CD14-positive monocyte (primary cell): ENCODE results near the gene CIB1. TPM values are rescaled to one million over a fixed set of nuclear protein-coding genes. Genes with fewer than 3 reads are reported as not detected.

ENCODE experiments used
- DNase-seq, 3 donors: peaks; one replicate each; pipeline ENCODE4 v3.0.0-alpha.2; 2011 to 2022
- H2AFZ ChIP-seq: 2 replicates; pipeline ENCODE4 v1.6.0; 2012; ENCODE audit warnings: mild to moderate bottlenecking, low read depth, low read length, inconsistent platforms; ENCODE audit not compliant: insufficient read depth, poor library complexity, severe bottlenecking
- H3K27ac ChIP-seq, 2 donors: 1 replicate in 1 of 2; 2 replicates in 1 of 2; pipeline ENCODE4 v1.5.1; 2012 to 2013; ENCODE audit warnings: low read length in 2 of 2, control low read depth in 1 of 2, inconsistent platforms in 1 of 2, low read depth in 1 of 2, mild to moderate bottlenecking in 1 of 2
- H3K27me3 ChIP-seq, 2 donors: one replicate each; pipeline versions ENCODE4 v1.6.0 to v1.6.1; 2011 to 2013; ENCODE audit warnings: low read length in 2 of 2; ENCODE audit not compliant: control insufficient read depth in 2 of 2, insufficient read depth in 2 of 2
- H3K36me3 ChIP-seq, 2 donors: replicated peaks in 1 of 2; 1 replicate in 1 of 2; 2 replicates in 1 of 2; pipeline versions ENCODE4 v1.5.1 to v1.6.1; 2012 to 2013; ENCODE audit warnings: low read length in 2 of 2, control low read depth in 1 of 2, inconsistent platforms in 1 of 2, mild to moderate bottlenecking in 1 of 2; ENCODE audit not compliant: insufficient read depth in 2 of 2, control insufficient read depth in 1 of 2
- H3K4me1 ChIP-seq, 2 donors: 1 replicate in 1 of 2; 2 replicates in 1 of 2; pipeline versions ENCODE4 v1.5.1 to v1.6.1; 2012 to 2013; ENCODE audit warnings: low read length in 2 of 2, control low read depth in 1 of 2, inconsistent platforms in 1 of 2, mild to moderate bottlenecking in 1 of 2, moderate library complexity in 1 of 2; ENCODE audit not compliant: insufficient read depth in 2 of 2, control insufficient read depth in 1 of 2
- H3K4me2 ChIP-seq: replicated peaks from 2 replicates; pipeline ENCODE3; 2012; ENCODE audit warnings: low read length, moderate library complexity, mild to moderate bottlenecking; ENCODE audit not compliant: poor library complexity, severe bottlenecking; ENCODE audit errors: extremely low read depth
- H3K4me3 ChIP-seq, 3 experiments: fragments of 200-600 bp in 1 of 3; sonication (generic) in 1 of 3; replicated peaks in 1 of 3; 1 replicate in 2 of 3; 2 replicates in 1 of 3; pipeline ENCODE4 v1.5.1; 2011 to 2013; ENCODE audit warnings: low read length in 3 of 3, mild to moderate bottlenecking in 3 of 3, control low read depth in 2 of 3, low read depth in 2 of 3, inconsistent platforms in 1 of 3, moderate library complexity in 1 of 3
- H3K79me2 ChIP-seq: 2 replicates; pipeline ENCODE4 v1.6.0; 2012; ENCODE audit warnings: mild to moderate bottlenecking, control low read depth, inconsistent platforms, low read length, moderate library complexity; ENCODE audit not compliant: insufficient read depth
- H3K9ac ChIP-seq: 2 replicates; pipeline ENCODE4 v1.6.0; 2017; ENCODE audit warnings: low read length, mild to moderate bottlenecking; ENCODE audit not compliant: insufficient read depth, poor library complexity, severe bottlenecking
- H3K9me3 ChIP-seq, 2 donors: replicated peaks in 1 of 2; 1 replicate in 1 of 2; 2 replicates in 1 of 2; pipeline versions ENCODE4 v1.5.1 to v1.6.1; 2012 to 2013; ENCODE audit warnings: low read length in 2 of 2, control low read depth in 1 of 2; ENCODE audit not compliant: control insufficient read depth in 1 of 2, insufficient read depth in 1 of 2
- H4K20me1 ChIP-seq: 2 replicates; pipeline ENCODE4 v1.6.0; 2012; ENCODE audit warnings: mild to moderate bottlenecking, low read length, control low read depth, moderate library complexity; ENCODE audit not compliant: insufficient read depth
- H3K27ac Mint-ChIP-seq, 7 donors: one replicate each; pipeline ENCODE4 v1.8.0; 2020; ENCODE audit warnings: mild to moderate bottlenecking in 7 of 7, mixed read lengths in 7 of 7, moderate library complexity in 6 of 7, inconsistent platforms in 2 of 7
- H3K27me3 Mint-ChIP-seq, 3 donors: one replicate each; pipeline ENCODE4 v1.8.0; 2021 to 2022; ENCODE audit warnings: low read depth in 3 of 3, mild to moderate bottlenecking in 3 of 3, mixed read lengths in 3 of 3, moderate library complexity in 3 of 3, inconsistent platforms in 1 of 3
- H3K36me3 Mint-ChIP-seq, 2 donors: one replicate each; pipeline ENCODE4 v1.8.0; 2020; ENCODE audit warnings: mixed read lengths in 2 of 2, inconsistent platforms in 1 of 2, mild to moderate bottlenecking in 1 of 2
- H3K4me1 Mint-ChIP-seq: one replicate; pipeline ENCODE4 v1.8.0; 2020; ENCODE audit warnings: mild to moderate bottlenecking, mixed read lengths
- H3K4me3 Mint-ChIP-seq, 2 donors: one replicate each; pipeline ENCODE4 v1.8.0; 2020; ENCODE audit warnings: mild to moderate bottlenecking in 2 of 2, mixed read lengths in 2 of 2, moderate library complexity in 1 of 2
- H3K9me3 Mint-ChIP-seq, 7 donors: one replicate each; pipeline ENCODE4 v1.8.0; 2020 to 2022; ENCODE audit warnings: mixed read lengths in 7 of 7, mild to moderate bottlenecking in 6 of 7, moderate library complexity in 6 of 7, inconsistent platforms in 2 of 7
- CTCF ChIP-seq: fragments of 200-600 bp; IDR thresholded peaks from one replicate; pipeline ENCODE4 v1.8.0; 2022; ENCODE audit warnings: antibody characterized with exemption, mild to moderate bottlenecking
- WGBS: methylation state at CpG from one replicate; pipeline ENCODE4 v1.1.5; 2013; ENCODE audit warnings: missing lambda C conversion rate; ENCODE audit not compliant: insufficient coverage; 5-methylcytosine and 5-hydroxymethylcytosine counted together
- intact Hi-C, 2 donors: fragments of 100-400 bp; cut with micrococcal nuclease; formaldehyde crosslinking; loops; one replicate each; pipeline versions ENCODE4 v1.15.0 to v1.15.1; 2023
- polyA plus RNA-seq, 3 donors: library from polyadenylated mRNA; depleted of rRNA in 1 of 3; unstranded in 2 of 3; stranded (reverse) in 1 of 3; fragments of 300-500 nt in 2 of 3; fragments of >200 nt in 1 of 3; fragmentation: Illumina TruSeq in 2 of 3; gene quantifications; 1 replicate in 2 of 3; 2 replicates in 1 of 3; pipeline ENCODE4 v1.2.3, GENCODE V29; 2012 to 2021

The CIB1 gene
- polyA plus RNA-seq, 3 donors, result 77.5 to 197 (median 169) TPM

GRCh38 chr15:90202929-90203328, 30.8 kb downstream of the CIB1 start:
- TF ChIP-seq CTCF, result no peak
- no peak overlapping the region for H3K4me2 ChIP-seq
- H3K27ac ChIP-seq, result no peak overlapping the region
- Mint-ChIP-seq H3K4me3 (peak overlapping the region in 1 of 2 donors; percentile 80), H3K27ac (peak overlapping the region in 1 of 7 donors; percentile 8), H3K4me1 (peaks cover 69% of the 10 kb centered on the region), H3K36me3 (peaks cover 48 to 62% of the 10 kb centered on the region in 2 donors), H3K9me3 (peaks cover 0 to 2% (median 0%) of the 10 kb centered on the region in 7 donors), H3K27me3 (peaks cover 3 to 9% (median 6%) of the 10 kb centered on the region in 3 donors)
- intact Hi-C loops, result no loop called here
- H3K36me3 ChIP-seq, result peaks cover 29 to 37% of the 10 kb centered on the region in 2 donors
- H2AFZ ChIP-seq, result no peak overlapping the region
- H3K4me1 ChIP-seq, result peaks cover 34 to 72% of the 10 kb centered on the region in 2 donors
- H3K27me3 ChIP-seq, result peaks cover 0 to 5% of the 10 kb centered on the region in 2 donors
- peaks cover 92% of the 10 kb centered on the region for H3K79me2 ChIP-seq
- H3K9ac ChIP-seq, result no peak overlapping the region
- WGBS, result 94% methylated on average over 4 of the region's 4 CpGs
- no peak for DNase-seq
- H3K9me3 ChIP-seq, result no peaks in the 10 kb centered on the region
- no peak overlapping the region for H3K4me3 ChIP-seq
- H4K20me1 ChIP-seq, result peaks cover 99% of the 10 kb centered on the region

- H3K27me3 Mint-ChIP-seq, result peaks cover 3 to 9% (median 6%) of the 10 kb centered on the region in 3 donors
- H3K27ac ChIP-seq, result peak overlapping the region in 1 of 2 donors; percentile 63
- peaks cover 96% of the 10 kb centered on the region for H4K20me1 ChIP-seq
- H3K79me2 ChIP-seq, result peaks cover 89% of the 10 kb centered on the region
- intact Hi-C loops, result no loop called here
- WGBS, result 19% methylated on average over 24 of the region's 25 CpGs
- H3K36me3 Mint-ChIP-seq, result peaks cover 40 to 55% of the 10 kb centered on the region in 2 donors
- H3K27me3 ChIP-seq, result peaks cover 0 to 5% of the 10 kb centered on the region in 2 donors
- peak overlapping the region; percentile 80 for H2AFZ ChIP-seq
- H3K4me1 ChIP-seq, result peaks cover 34 to 71% of the 10 kb centered on the region in 2 donors
- DNase-seq, result no peak
- H3K4me3 ChIP-seq, result peak overlapping the region; percentile 49 to 82 (median 52)
- peaks cover 21 to 28% of the 10 kb centered on the region in 2 donors for H3K36me3 ChIP-seq
- H3K9ac ChIP-seq, result peak overlapping the region; percentile 67
- peak overlapping the region; percentile 97 for H3K4me2 ChIP-seq
- peaks cover 0 to 2% (median 0%) of the 10 kb centered on the region in 7 donors for H3K9me3 Mint-ChIP-seq
- peaks cover 69% of the 10 kb centered on the region for H3K4me1 Mint-ChIP-seq
- H3K4me3 Mint-ChIP-seq, result peak overlapping the region; percentile 80 to 83
- TF ChIP-seq CTCF, result no peak
- H3K9me3 ChIP-seq, result no peaks in the 10 kb centered on the region
- no peak overlapping the region for H3K27ac Mint-ChIP-seq
Measured at GRCh38 chr15:90201944-90202375, 31.8 kb downstream of the CIB1 start.
